Stimulated activated CD4-positive, alpha-beta T cell treated with anti-CD3 and anti-CD28 coated beads, Interleukin-2, amount 100 ng/mL, for 4 hours (primary cell): ENCODE data around the gene RAPGEF4.
A peak's percentile ranks its signal among the peaks of the same experiment; 100 is the strongest.

Experiments
- DNase-seq: peaks from one replicate; pipeline ENCODE4 v3.0.0-alpha.2; 2020; ENCODE audit warnings: low read depth

Gene RAPGEF4

DNA sequence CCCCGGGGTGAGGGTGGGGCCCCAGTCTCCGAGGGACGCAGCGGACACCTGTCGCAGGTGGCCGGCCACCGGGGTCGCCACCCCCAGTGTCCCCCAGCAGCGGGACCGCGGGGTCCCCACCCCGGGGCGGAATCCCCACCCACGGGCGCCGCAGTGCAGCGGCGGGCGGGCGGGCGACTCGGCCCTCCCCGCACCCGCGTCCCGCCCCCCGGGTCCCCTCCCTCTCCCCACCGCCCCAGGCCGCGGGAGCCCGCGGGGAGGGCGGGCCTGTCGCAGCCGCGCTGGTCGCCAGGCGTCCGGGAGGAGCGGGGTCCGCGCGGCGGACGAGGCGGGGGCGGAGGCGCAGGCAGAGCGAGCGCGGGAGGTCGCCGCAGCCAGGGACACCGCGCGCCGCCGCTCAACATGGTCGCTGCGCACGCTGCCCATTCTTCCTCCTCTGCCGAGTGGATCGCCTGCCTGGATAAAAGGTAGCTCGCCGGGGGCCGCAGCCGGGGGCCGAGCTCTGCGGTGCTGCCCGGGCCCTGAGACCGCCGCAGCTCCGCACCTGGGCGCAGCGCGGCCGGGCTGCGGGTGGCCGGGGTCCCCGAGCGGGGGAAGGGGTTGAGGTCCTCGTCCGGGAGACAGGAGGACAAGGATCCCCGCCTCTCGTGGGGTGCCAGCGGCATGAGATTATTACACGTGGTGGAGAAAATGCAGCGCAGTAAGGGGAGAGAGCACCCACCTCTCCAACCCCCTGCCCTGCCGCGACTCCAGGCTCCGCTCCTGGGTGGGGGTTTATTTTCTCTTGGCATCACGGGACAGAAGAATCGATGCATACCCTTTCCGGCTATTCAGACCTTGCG is at the start of gene RAPGEF4:
Gene RAPGEF4, plus strand, starts transcription at position 264 of the 842 bp plus-strand sequence. Its CDS starts 139 bp downstream, at position 403.
- no peak for DNase-seq

- DNase-seq: peak; percentile 50
These were observed 42.6 kb upstream of the RAPGEF4 start for GRCh38 chr2:172693037-172693436.

GRCh38 chr2:172693529-172694455 is 41.9 kb upstream of the RAPGEF4 start:
- DNase-seq: no peak

DNA sequence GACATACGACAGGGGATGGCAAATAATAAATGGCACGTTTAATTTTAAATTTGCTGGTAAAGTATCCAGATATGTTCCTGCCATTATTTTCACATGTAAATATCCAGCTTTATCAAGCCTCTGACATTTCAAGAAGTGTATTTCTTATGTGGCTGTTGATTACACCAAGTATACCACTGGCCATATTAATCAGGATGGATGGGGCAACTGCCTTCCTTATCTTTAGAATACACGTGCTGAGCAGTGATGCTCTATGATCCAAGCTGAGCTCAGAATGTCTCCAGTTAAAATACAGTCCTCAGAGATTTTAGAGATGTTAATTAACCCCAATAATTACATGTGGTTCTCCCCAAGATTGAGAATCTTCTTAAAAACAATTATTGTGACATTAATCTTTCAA is 38.3 kb upstream of the RAPGEF4 start:
- DNase-seq: no peak

- peak; percentile 22 for DNase-seq
These were observed 37.4 kb upstream of the RAPGEF4 start for GRCh38 chr2:172698041-172698863.

DNA sequence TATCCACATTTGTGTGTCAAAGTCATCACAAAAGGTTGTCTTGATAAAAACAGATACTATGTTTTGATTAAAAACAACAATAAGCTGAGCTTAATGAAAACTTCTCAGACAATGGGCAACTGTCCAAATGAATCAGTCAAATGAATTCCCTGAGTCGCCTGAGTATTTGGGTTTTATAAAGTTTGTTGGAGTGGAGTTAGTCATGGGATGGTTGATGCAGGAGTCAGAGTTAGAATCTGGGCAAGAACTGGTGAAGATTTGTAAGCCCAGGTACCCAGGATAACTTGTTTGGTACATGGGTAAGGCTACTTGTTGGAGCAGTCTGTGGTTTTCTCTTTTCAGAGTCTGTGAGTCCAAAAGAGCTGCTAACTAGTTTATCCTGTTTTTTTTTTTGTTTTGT is 34.4 kb upstream of the RAPGEF4 start:
- DNase-seq: no peak

DNA sequence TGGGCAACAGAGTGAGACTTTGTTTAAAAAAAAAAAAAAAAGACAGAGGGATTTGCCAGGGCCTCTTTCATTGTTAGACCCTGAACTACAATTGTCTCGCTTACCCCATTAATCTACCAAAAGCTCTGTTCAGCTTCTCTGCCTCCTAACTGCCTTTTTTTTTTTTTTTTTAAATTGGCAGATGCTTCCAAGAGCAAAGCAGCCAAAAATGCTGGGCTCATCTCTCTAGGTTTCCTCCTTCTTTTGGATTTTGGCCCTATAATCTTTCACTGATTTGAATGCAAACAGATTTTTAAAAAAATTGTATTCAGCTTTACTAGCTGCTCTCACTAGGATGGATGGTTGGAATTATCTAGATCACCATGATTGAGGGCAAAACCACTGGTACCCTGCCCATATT is 33.2 kb upstream of the RAPGEF4 start:
- no peak for DNase-seq

- DNase-seq: no peak
These were observed 31.3 kb upstream of the RAPGEF4 start for GRCh38 chr2:172704072-172704936.

DNA sequence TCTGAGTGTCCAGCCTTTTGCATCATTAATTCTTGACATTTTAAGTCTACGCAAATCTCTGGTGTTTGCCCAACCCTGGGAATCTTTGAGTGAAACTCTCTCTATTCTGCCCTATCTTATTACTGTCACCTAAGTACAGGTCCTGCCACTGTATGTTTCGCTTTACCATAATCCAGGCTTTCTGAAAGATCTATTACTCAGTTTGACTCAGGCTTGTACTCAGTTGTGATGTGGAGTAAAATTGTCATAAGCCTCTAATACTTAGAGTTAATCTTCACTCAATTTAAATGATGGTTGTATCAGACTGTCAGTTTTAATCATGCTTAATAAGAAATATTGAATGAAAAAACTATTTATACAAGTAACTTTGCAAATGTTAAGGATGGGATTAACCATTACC is 30.3 kb upstream of the RAPGEF4 start:
- DNase-seq: no peak

DNA sequence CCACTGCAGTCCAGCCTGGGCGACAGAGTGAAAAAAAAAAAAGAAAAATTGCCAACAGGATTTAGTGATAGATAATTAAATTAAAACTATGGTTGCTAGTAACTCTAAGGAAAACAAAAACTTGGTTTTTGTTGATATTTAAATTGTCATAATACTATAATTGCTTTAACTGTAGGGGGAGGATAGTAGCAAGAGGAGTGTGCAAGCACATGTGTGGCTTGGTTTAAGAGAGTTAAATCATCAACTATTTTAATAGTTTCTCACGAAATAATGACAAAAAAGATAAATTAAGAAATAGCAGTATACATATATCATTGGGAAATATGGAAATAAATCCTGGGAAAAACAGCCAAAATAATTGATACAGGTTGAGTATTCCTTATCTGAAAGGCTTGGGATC is 27.4 kb upstream of the RAPGEF4 start:
- DNase-seq: no peak

DNA sequence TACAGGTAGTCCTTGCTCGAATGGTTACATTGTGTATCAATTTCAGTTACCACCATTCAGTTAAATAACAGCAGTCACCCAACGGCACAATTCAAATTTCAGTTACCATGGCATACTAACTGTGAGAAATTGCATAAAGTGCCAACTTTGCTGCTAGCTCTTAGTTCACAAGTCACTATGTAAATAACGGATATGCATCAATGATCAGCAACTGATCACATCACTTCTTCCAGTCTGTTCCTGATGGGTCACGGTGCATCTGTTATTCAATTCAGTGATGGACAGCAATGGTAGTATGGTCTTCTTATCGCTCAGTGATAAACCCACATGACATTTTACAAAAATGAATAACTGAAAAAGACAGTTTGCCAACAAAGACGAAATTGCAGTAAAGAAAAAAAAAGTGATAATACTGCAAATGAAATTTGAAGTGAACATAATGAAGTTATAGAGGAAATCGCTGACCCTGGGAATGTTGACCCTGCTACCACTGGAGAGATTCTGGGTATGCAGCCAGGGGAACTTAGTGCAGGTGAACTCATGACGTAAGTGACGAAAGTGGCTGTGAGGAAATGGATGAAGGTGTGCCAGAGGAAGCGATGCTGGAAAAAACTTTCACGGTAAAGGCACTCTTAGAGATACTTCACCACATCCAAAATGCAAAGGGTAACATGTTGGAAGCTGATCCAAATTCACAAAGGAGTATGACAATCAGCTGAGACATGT is 25.9 kb upstream of the RAPGEF4 start:
- no peak for DNase-seq

DNA sequence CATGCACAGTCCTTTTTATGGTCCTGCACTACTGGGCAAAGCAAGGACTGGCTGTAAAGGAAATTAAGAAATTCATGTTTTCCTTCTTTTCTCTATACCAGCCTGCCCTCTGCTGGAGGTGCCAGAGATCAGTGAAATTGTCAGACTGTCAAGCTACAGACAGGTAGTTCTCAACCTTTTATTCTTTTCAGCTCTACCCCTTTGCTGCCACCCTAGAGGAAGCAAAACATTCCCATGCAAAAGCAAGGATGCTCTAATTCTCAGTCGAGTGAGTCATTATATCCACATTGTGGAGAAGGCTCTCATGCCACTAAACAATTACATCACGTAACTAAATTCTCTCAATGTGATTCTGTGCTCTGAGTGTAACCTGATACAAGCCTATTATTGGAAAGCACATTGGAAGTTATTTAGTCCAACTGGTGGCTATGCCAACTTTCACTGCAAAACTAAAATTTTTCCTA is 25.0 kb upstream of the RAPGEF4 start:
- DNase-seq: peak; percentile 27

GRCh38 chr2:172711110-172711509 is 24.5 kb upstream of the RAPGEF4 start:
- DNase-seq: no peak

DNA sequence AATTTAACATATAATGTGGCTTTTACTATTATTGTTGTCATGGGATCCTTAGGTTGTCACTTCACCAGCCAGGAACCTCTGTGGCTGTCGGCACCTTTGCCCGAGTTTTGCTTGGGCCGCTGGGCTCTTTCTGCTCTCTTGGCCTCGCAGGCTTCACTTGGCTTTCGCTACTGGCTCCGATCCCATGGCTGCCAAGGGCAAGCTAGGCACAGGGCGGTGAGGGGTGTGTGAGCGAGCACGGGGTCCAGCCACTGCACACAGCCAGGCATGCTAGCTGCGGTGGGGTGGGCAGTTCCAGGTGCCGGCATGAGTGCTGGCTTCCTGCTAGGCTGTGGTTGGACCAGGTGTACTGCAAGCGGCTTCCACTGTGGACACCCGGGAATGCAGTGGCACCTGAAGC is 23.4 kb upstream of the RAPGEF4 start:
- DNase-seq: no peak

DNA sequence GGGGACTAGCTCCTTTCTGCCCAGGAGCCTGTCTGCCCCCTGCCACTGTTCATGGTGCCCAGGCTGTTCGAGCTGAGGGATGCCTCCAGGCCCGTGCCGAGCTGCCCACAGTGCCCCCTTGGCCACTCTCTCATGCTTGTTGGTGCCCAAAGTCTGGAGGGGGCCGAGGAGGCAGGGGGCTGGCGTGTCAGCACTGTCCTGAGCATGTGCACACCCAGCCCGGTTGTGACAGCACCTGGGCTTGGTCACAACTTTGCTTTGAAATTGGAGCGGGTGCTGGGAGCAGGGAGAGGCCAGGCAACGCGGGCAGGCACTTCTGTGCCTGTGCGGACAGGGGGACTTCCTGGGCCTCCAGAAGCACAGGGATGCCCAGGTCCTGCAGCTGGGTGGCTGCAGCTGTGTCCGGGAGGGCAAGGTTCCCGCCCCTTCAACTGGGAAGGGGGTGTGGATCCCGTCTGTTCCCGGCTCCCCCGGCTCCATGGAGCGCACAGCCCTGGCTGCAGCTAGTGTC is 22.2 kb upstream of the RAPGEF4 start:
- no peak for DNase-seq

DNA sequence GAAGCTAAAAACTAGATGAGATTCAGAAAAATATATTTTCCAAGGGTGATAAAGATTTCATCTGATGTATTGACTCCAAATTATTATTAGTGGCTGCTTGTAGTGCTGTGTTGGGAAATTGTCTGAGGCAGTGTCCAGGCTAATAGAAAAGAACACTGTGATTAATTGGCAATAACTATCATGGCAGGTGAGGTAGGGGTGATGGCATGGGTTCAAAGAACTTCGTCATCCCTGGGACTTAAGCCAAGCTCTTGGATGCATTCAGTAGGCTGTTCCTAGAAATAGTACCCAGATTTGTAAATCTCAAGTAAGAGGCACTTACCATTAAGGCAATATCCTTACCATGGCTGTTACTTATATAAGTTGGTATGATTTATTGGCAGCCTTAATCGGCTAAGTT is 13.2 kb upstream of the RAPGEF4 start:
- DNase-seq: no peak

- DNase-seq: no peak
These were observed 12.4 kb upstream of the RAPGEF4 start for GRCh38 chr2:172723286-172723685.

DNA sequence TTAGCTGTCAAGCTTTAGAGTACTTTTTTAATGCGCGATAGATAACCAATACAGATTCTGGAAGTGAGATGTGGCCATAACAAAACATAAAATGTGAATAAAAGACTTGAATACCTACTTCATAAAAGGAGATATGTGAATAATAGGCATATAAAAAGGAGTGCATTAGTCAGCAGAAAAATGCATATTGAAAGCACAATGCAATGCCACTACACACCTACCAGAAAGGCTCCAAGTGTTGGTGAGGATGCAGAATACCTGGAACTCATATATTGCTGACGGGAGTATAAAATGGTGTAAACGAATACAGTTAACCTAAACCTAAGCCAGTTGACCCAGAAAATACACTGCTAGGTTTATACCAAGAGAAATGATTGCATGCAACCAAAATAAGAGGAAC is 10.9 kb upstream of the RAPGEF4 start:
- DNase-seq: no peak

DNA sequence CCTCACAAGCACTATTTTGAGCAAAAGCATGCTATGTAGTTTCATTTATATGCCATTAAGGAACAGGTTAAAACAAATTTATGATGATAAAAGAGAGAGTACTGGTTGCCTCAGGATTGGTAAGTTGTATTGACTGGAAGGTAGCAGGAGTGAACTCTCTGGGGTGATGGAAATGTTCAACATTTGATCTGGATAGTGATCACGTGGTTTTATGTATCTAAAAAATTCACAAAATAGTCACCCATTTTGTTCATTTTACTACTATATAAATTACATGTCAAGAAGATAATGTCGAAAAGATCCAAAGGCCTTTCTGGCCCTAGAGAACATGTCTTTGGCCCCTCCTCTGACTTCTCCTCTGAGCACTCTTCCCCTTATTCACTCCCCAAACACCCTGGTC is 10.4 kb upstream of the RAPGEF4 start:
- DNase-seq: no peak

DNA sequence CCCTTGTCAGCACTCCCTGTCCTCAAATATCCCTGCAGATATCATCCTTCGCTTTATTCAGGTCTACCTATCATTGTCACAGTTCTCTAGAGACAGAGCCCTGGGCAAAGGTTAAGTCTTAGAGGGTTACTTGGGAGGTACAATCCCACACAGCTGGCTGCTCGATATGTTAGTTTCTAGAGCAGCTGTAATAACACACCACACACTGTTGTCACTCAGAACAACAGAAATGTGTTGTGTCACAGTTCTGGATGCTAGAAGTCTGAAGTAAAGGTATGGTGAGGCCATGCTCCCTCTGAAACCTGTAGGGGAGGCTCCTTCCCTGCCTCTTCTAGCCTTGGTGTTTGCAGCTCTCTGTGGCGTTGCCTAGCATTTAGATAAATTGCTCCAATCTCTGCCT is 9.9 kb upstream of the RAPGEF4 start:
- DNase-seq: no peak
